HL-60/S4 treated with retinoic acid at 250 ng/mL for 4 days and 3 days (cell line): ENCODE measurements around the gene RAP1GAP2.

Experiments used
- in situ Hi-C: fragments of 300-500 bp; cut with MboI; formaldehyde crosslinking; loops from 2 replicates; pipeline ENCODE4 v1.7.0; 2022; ENCODE audit warnings: low sequenced_read_pairs

Gene RAP1GAP2

DNA sequence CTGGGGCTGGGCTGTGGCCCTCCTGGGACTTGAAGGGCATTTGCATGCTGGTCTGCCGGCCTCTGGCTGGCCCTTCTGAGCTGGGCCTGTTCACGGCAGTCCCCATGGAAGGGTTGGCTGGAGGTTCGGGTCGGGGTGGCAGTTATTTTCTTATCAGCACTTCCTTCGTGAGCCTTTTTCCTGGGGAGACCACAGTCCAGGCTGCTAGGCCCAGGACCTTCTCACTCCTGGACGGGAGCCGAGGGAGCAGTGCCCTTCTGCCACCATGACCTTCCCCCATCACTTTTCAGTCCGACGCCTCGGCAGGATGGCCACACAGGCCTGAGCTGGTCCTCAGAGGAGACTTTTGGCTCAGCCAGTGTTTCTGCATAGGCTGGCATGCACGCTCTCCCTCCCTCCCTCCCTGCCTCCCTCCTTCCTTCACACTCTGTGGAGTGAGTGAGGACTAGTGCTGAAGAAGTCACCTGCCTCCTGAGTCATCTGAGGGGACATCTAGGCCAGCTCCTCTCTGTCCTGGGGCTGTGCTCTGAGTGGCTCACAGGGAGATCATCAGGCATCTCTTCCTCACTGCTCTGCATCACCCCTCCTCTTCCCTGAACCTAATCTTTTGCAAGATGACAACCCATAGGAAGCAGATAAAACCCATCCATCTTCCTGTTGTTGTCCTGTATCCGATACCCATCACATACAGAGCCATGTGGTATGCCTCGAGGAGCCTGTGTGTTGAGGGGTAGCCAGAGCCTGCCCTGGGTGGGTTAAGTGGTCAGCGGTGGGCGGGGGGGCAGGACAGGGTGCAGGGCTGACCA, 109.7 kb downstream of the RAP1GAP2 start:
- in situ Hi-C loops, result no loop called here

DNA sequence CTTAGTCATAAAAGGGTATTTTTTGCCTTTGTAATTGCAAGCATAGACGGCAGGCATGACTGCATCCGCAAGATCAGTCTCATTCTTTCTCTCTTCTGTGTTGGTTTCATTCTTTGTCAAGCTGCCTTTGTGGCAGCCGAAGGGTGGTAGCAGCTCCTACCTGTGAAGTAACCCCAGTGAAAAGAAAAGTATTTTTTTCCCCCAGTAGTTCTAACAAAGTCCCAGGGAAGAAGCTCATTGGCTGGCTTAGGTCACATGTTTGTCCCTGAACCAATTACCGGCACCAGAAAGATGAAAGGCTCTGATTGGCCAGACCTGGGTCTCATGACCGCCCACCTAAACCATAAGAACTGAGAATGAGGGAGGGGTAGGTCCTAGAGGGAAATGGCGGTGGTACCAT, 110.7 kb downstream of the RAP1GAP2 start:
- in situ Hi-C loops, result no loop called here

DNA sequence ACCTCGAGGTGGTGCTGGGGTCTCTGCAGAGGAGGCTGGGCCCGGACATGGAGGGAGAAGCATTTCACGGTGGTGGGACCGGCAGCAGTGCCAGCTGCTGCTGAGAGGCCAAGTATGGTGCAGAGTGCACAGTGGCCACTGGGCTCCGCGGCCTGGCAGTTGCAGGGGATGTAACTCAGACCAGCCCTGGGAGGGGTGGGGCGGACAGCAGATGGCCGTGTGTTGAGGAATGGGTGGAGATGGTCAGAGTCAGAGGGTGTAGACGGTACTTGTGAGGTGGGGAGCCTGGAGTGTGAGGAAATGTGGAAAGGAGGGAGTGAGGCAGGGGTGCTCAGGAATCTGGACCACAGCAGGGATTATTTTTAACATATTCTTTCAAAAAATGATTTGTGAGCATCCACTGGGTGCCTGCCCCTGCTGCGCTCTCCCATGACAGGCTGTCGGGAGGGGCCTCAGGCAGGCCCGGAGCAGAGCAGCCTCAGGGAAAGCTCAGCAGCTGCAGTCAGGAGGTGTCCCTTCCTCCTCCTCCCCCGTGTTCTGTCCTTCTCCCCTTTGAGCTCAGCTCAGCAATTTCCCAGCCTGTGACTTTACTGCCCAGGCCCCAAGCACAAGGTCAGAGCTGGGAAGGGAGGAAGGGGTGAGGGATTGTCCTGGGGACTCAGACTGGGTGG, 113.1 kb downstream of the RAP1GAP2 start:
- in situ Hi-C loops, result no loop called here

DNA sequence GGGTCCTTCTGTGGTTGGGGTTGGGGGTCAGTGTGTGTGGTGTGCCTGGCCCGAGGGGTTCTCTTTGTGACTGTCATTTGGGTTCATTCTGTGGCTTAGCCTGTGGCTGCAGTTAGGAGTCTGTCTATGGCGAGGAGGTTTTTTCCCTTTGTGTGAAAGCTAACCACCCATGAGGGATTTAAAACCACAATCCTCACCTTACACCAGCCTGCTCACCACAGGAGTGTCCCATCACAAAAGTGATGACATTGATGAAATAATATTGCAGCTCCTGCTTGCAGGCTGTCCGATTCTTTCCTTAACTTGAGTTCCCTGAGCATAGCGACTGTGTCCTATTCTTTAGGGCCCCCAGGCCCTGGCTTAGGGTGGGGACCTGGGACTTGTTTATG, 113.6 kb downstream of the RAP1GAP2 start:
- in situ Hi-C loops, result no loop called here

DNA sequence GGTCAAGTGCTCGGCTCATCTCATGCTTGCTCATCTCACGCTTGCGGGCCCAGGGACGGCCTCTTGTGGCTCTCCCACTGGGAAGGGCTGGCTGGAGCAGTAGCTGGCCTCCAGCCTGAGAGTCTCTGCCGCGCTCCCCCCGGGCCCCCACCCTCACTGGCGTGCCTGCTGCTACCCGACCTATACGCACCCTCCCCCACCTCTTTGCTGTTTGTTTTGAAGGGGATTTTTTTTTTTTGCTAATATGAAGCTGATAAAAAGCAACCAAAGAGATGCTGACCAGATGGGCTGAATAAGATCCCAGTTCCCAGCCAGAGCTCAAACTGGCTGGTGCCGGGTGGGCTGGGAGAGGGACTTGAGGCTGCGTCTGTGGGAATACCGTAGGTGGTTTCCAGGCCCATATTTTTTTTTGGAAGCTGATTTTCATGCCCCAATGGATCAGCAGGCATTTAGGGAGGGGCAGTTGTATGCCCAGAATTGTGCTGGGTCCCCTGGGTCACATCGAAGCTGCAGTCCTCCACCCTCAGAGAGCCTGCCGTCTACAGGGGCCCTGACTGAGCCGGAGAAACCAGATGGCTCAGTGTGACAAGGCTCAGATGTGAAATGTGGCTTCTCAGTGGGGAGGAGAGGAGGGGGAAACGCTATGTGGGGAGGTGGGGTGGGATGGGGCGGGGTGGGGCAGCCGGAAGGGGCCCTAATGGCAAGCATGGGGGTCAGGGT, 115.0 kb downstream of the RAP1GAP2 start:
- in situ Hi-C loops, result no loop called here

DNA sequence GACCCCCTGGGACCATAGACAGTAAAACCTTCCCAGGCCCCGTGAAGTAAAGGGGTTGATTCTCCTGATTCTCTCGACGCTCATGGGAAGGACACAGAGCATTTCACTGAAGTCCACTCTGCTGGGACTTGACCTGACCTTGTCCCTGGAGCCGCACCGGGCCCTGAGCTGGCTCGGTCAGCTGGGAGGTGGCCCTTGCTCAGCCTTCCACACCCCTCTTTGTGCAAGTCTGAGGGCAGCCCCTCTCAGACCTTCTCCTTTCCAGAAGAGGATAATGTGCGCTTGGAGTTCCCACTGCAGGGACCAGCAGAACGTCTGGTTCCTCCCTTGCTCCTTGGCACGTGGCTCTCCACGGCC, 115.5 kb downstream of the RAP1GAP2 start:
- in situ Hi-C loops, result no loop called here

DNA sequence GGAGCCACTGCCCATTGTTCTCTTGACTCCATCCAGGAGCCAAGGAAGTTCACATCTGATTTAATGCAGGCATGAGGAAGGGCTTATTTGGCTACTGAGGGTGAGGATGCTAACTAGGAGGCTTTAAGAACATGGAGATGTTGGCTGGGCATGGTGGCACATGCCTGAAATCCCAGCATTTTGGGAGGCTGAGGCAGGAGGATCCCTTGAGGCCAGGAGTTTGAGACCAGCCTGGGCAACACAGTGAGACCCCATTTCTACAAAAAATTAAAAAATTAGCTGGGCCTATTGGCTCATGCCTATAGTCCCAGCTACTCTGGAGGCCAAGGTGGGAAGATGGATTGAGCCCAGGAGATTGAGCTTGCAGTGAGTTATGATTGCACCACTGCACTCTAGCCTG, 116.5 kb downstream of the RAP1GAP2 start:
- in situ Hi-C loops, result no loop called here

DNA sequence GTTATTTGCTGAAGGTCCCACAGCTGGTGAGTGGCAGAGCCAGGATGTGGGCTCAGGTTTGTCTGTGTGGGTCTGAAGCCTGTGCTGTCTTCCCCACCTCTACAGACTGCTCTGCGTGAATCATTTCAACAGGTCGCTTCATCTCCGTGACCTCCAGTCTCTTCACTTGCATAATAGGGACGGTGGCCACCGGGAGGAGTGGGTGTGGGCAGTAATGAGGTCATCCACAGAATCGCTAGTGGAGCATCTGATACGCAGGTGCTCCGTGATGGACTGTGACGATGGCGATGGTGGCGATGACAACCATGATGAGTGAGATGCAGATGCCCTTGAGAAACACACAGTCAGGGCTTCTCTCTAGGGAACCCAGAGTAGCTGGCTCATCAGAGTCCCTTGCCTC, 120.2 kb downstream of the RAP1GAP2 start:
- in situ Hi-C loops, result no loop called here

DNA sequence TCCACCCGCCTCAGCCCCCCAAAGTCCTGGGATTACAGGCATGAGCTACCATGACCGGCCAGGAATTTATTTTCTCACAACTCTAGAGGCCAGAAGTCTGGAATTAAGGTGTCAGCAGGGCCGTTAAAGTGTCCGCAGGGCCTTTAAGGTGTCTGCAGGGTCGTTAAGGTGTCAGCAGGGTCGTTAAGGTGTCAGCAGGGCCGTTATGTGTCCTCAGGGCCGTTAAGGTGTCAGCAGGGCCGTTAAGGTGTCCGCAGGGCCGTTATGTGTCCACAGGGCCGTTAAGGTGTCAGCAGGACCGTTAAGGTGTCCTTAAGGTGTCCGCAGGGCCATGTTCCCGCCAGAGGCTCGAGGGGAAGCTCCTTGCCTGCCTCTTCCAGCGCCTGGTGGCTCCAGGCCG, 125.2 kb downstream of the RAP1GAP2 start:
- in situ Hi-C loops, result no loop called here

DNA sequence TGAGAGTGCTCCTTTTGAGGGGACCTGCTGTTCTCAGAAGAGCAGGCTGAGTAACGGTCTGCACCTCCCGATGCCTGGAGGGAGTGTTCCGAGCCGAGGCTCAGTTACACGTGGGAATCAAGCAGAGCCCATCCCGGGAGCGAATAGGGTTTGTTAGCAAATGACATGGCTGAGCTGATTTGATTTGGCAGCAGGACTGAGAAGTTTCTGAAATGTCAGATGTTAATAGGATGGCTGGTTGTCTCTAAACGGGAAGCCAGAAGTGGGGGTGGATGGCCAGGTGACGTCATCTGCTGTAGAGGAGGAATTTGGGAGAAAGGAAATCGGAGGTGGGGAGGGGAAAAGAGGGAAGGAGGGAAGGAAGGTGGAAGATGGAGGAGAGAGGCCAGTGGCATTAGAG, 128.0 kb downstream of the RAP1GAP2 start:
- in situ Hi-C loops, result no loop called here

DNA sequence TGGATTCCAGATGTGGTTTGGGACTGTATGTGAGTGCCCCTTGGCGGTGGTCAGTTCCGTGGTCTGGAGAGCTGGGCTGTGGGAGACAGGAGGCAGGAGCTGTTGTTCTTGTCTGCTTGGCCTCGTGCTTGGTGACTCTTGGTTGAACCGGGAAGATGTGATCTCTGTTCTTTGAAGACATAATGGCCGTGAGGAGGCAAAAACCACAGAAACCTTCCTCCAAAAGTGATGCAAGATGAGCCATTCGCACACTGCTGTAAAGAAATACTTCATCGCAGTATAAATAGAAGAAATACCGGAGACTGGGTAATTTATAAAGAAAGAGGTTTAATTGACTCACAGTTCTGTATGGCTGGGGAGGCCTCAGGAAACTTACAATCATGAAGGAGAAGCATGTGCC, 128.8 kb downstream of the RAP1GAP2 start:
- in situ Hi-C loops, result no loop called here

DNA sequence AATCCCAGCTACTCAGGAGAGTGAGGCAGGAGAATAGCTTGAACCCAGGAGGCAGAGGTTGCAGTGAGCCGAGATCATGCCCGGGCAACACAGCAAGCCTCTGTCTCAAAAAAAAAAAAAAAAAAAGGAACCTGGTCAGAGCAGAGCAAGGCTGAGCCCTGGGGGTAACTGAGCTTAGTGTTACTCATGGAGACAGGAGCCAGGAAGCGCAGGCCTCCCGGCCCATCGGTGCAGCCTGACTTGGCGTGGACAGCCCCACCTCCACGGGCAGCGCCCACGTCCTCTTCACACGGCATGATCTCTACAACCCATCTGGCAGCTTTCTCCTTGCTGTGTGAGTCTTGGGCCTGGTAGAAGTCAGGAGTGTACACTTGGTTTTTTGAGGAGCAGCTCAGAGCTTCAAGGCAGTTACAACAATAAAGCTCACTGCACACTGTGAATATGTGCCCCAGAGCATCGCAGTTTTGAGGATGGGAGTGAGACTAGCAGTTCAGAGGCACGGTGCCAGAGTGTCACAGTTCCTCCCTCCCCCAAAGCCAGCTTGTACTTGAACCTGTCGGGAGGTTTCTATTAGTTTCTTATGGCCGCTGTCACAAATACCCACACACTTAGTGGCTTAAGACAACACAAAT, 129.9 kb downstream of the RAP1GAP2 start:
- in situ Hi-C loops, result no loop called here

DNA sequence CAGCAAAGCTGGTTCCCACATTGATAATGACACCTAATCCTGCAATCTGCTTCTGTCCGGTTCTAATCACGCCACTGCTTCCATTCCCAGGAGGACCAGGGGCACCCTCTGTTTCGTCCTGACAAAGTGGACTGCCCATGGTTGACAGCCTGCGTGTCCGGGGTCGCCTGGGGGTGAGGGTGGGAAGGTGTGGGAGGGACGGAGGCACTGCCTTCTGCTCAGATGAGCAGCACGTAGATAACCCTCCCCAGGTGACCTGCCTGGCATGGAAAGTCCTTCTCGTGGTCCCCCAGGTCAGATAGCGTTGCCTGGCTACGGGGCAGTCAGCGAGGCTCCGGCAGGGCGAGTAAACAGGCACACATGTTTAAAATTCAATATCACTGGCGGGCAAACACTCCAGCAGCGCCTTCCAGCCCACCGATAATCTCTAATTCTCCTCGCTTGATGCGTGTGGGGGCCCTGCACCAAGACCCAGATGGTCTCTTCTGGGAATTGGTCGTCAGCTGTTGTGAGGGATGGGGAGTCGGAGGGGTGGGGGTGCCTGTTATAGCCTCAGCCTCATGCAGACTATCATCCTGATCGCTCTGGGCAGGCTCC, 132.2 kb downstream of the RAP1GAP2 start:
- in situ Hi-C loops, result no loop called here

DNA sequence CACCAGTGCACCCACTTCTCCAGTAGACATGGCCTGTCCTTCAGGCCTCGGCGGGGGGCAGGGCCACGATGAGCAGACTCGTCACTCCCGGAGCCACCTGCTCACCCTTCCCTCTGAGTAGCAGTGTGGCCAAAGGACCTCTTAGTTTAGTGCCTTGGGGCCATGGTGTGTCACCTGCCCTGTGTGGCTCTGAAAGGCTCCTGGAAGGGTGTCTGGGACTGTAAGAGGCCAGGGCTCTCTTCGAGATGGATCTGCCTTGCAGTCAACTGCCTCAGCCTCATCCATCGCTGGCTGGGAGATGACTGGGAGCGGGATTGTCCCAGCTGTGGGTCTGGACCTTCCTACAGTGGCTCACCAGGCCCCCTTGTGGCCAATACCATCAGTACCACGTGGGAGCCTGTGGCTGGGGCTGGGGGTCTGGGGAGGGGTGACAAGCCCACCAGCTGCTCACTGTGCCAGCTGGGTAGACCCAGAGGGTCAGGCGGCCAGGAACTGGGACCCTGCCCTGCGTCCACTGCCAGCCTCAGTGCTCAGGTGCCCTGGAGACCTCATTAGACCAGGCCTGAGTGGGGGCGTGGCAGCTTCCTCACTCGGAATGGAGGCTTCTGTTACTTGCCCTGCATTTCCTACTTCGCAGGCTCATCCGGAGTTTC, 133.8 kb downstream of the RAP1GAP2 start:
- in situ Hi-C loops, result no loop called here

DNA sequence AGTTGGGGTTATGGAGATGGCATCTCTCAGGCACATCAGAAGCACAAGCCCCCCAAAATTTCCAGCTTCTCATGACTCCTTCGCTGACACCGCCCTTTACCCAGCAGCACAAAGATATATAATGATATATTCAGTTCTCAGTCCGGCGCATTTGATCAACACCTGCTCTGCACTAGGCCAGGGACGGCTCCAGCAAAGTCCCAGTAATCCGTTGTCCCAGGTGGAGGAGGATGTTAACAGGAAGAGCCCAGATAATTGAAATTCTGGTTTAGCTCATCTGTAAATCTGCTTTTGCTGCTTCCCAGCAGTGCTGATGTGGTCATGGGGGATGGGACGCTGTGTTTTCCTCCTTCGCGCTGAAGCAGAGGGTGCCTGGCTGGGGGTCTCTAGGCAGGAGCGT, 135.6 kb downstream of the RAP1GAP2 start:
- in situ Hi-C loops, result no loop called here

DNA sequence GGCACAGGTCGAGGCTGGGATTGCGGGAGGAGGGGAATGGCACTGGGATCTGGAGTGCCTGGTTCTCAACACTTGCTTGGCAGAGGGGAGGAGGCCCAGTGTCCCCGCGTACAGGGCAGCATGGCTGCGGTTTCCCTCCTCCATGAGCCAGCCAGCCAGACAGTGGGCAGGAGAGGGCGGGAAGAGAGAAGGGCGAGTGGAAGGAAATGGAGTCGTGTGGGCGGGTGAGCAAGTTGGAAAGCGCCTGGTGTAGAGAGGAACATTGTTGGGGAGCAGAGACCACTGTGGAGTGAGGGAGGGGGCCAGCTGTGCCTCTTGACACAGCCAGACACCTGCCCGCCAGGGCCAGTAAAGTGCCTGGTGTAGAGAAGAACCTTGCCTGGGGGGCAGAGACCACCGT, 136.7 kb downstream of the RAP1GAP2 start:
- in situ Hi-C loops, result no loop called here

DNA sequence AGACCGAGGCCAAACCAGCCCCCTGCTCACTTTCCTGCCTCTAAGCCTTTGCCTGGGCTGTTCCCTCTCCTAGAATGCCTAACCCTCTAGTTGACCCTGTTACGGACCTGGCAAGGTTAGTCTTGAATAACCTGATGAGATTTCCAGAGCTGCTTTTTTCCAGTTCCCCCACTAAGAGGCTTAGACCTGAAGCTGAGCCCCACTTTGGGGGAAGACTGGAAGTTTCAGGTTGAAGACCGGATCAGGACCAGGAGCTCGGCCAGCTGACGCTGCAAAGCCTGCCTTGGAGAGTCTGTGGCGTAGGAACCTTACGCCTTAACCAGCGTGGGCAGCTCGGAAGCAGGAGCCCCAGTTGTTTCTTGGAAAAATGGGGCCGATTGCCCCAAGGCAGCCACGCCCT, 137.4 kb downstream of the RAP1GAP2 start:
- in situ Hi-C loops, result no loop called here

DNA sequence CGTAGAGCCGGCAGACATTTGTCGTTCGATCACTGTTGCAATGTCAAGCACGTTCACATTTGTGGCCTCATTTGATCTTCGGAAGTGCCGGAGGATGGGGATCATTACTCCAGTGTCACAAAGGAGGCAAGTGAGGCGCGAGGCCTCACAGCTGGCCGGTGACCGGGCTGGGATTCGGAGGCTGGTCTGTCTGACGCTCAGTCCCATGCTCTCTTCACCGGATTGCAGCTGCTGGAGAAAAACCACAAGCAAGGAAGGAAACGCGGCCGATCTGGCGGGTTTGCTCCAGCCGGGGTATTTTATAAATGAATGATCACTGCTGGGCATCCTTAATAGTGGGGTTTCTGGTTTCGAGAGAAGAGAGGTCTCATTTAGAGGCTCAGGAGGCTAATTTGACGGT, 139.4 kb downstream of the RAP1GAP2 start:
- in situ Hi-C loops, result no loop called here

DNA sequence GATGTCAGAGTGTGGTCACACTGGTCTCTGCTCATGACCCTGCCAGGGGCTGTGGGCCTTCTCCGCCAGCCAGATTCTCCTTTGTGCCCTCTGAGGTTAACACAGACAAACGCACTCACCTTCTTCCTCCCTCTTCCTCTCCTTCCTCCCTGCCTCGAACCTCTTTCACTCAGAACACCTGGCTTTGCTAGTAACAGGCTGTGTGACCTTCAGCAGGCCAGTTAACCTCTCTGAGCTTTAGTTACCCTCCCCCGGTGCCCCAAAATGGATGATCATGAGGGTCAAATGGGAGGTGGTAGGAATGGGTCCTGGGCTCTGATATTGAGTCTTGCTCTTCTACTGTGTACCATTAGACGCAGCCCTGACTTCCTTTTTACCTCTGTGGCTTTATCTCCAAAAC, 140.1 kb downstream of the RAP1GAP2 start:
- in situ Hi-C loops, result no loop called here

DNA sequence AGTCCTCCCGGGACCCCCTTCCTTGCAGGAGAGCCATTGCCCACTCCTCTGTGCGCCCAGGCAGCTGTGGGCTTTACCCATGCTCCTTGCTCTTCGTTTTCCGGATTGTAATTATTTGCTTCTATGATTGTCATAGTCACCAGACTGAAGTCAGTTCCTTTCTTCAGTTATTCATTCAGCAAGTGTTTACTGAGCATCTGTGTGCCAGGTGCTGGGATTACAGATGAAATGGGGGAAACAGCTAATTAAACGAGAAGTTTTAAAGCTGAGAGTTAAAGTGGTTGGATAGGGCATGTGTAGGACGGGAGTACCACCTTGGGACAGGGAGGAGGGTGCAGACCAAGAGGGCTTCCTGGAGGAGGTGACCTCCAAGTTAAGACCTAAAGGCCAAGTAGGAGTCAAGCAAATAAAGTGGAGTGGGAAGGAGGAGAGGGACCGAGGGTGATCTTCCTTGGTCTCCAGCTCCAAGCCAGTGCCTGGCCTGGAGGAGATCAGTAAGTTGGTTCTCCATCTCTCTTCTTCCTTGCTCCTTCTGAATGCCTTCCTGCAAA, 140.6 kb downstream of the RAP1GAP2 start:
- in situ Hi-C loops, result no loop called here
